Right lobe of liver (tissue), 4 donors: Measurements from ENCODE around the gene OAS2.

ENCODE experiments used
- CTCF ChIP-seq, 4 donors: fragments of 200-600 bp in 3 of 4; fragments of 450-650 bp in 1 of 4; IDR thresholded peaks; one replicate each; pipeline versions ENCODE4 v1.5.1 to v1.8.0; 2016 to 2022; ENCODE audit warnings: antibody characterized with exemption in 4 of 4, mild to moderate bottlenecking in 2 of 4
- POLR2A ChIP-seq: fragments of 450-650 bp; IDR thresholded peaks from one replicate; pipeline ENCODE4 v1.6.1; 2017; ENCODE audit warnings: antibody characterized with exemption, mild to moderate bottlenecking
- donor health status: DM: no; HTN: no; CAD: no.
- donor health status: DM: no; HTN: no; CAD: no.
- donor health status: DM: no; HTN: yes; CAD: no.

- TF ChIP-seq CTCF (IDR thresholded peaks at IDR 0.05), result no peak
- no peak for TF ChIP-seq POLR2A
Measured at GRCh38 chr12:112995008-112995407, 16.7 kb downstream of the OAS2 start.
